Measurements from ENCODE around the gene GNAQ. TPM values are rescaled to one million over a fixed set of nuclear protein-coding genes. Genes with fewer than 3 reads are reported as not detected.

The GNAQ gene
- total RNA-seq, 1 donor from 2014 or later = 46.7 TPM

GRCh38 chr9:77677957-77678535 is 353.6 kb downstream of the GNAQ start:
- peaks cover 8% of the 10 kb centered on the region for H3K4me1 Mint-ChIP-seq (ENCODE audit: unreplicated experiment)
- TF ChIP-seq CTCF (conservative IDR thresholded peaks at IDR 0.05) = no peak
- H3K4me3 Mint-ChIP-seq = no peak overlapping the region
- no peak overlapping the region for H3K27ac Mint-ChIP-seq
- no peaks in the 10 kb centered on the region for H3K9me3 Mint-ChIP-seq
- H3K36me3 Mint-ChIP-seq = no peaks in the 10 kb centered on the region
- no peak for DNase-seq (ENCODE audit: extremely low spot score, unreplicated experiment)
- no peaks in the 10 kb centered on the region for H3K27me3 Mint-ChIP-seq

DNA sequence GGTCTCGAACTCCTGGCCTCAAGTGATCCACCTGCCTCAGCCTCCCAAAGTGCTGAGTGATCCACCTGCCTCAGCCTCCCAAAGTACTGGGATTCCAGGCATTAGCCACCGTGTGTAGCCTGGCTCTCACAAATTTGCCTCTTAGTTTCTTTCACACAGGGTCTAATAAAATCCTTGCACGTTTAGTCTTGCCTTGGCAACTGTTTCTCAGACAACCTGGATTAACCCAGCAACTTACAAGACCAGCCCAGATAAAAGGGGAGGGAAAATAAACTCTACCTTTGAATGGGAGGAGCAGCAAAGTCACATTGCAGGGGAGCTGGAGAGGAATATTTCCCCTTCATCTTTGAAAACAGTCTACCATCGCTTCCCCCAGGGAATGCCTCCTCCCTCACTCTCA is 354.2 kb downstream of the GNAQ start:
- no peak overlapping the region for H3K27ac Mint-ChIP-seq
- H3K4me1 Mint-ChIP-seq (ENCODE audit: unreplicated experiment) = peaks cover 11% of the 10 kb centered on the region
- no peak for TF ChIP-seq CTCF (conservative IDR thresholded peaks at IDR 0.05)
- no peaks in the 10 kb centered on the region for H3K36me3 Mint-ChIP-seq
- H3K9me3 Mint-ChIP-seq = no peaks in the 10 kb centered on the region
- DNase-seq (ENCODE audit: extremely low spot score, unreplicated experiment) = no peak
- H3K27me3 Mint-ChIP-seq = no peaks in the 10 kb centered on the region
- no peak overlapping the region for H3K4me3 Mint-ChIP-seq

GRCh38 chr9:77673941-77674791 is 357.4 kb downstream of the GNAQ start:
- Mint-ChIP-seq H3K36me3 (no peaks in the 10 kb centered on the region), H3K9me3 (no peaks in the 10 kb centered on the region), H3K27me3 (no peaks in the 10 kb centered on the region), H3K4me3 (no peak overlapping the region), H3K27ac (no peak overlapping the region), H3K4me1 (ENCODE audit: unreplicated experiment) (peaks cover 16% of the 10 kb centered on the region)
- no peak for DNase-seq (ENCODE audit: extremely low spot score, unreplicated experiment)
- no peak for TF ChIP-seq CTCF (conservative IDR thresholded peaks at IDR 0.05)

GRCh38 chr9:77672183-77672582 is 359.4 kb downstream of the GNAQ start:
- TF ChIP-seq CTCF (conservative IDR thresholded peaks at IDR 0.05) = no peak
- H3K4me3 Mint-ChIP-seq = no peak overlapping the region
- no peaks in the 10 kb centered on the region for H3K27me3 Mint-ChIP-seq
- no peak for DNase-seq (ENCODE audit: extremely low spot score, unreplicated experiment)
- no peaks in the 10 kb centered on the region for H3K36me3 Mint-ChIP-seq
- no peak overlapping the region for H3K27ac Mint-ChIP-seq
- H3K4me1 Mint-ChIP-seq (ENCODE audit: unreplicated experiment) = peaks cover 9% of the 10 kb centered on the region
- no peaks in the 10 kb centered on the region for H3K9me3 Mint-ChIP-seq

GRCh38 chr9:77667151-77667550 is 364.5 kb downstream of the GNAQ start:
- Mint-ChIP-seq H3K36me3 (no peaks in the 10 kb centered on the region), H3K4me1 (ENCODE audit: unreplicated experiment) (peaks cover 16% of the 10 kb centered on the region), H3K27ac (no peak overlapping the region), H3K9me3 (no peaks in the 10 kb centered on the region), H3K27me3 (no peaks in the 10 kb centered on the region), H3K4me3 (no peak overlapping the region)
- no peak for TF ChIP-seq CTCF (conservative IDR thresholded peaks at IDR 0.05)
- no peak for DNase-seq (ENCODE audit: extremely low spot score, unreplicated experiment)

Other genes starting within 250 kb of the GNAQ start
- gene CEP78, start 204.3 kb upstream of the GNAQ start, total RNA-seq (ENCODE audit: low replicate concordance) = 22.7 and 44.8 TPM in 2 replicates

Measured in type B pancreatic cell (in vitro differentiated cells).